HG03066 (cell line): ENCODE results near the gene PRPF6.
"Not testable (repeated sequence)": the region's sequence is repeated elsewhere in the genome, so short reads cannot be mapped to it uniquely, and the experiment has no call there.

Experiments
- ATAC-seq: cut with Tn5 transposase; IDR thresholded peaks from one replicate; pipeline ENCODE4 v1.9.1; 2021; ENCODE audit warnings: low read depth; ENCODE audit not compliant: unreplicated experiment

The PRPF6 gene

GRCh38 chr20:63959699-63960075 lies 21.2 kb upstream of the PRPF6 start:
- ATAC-seq, result no peak

DNA sequence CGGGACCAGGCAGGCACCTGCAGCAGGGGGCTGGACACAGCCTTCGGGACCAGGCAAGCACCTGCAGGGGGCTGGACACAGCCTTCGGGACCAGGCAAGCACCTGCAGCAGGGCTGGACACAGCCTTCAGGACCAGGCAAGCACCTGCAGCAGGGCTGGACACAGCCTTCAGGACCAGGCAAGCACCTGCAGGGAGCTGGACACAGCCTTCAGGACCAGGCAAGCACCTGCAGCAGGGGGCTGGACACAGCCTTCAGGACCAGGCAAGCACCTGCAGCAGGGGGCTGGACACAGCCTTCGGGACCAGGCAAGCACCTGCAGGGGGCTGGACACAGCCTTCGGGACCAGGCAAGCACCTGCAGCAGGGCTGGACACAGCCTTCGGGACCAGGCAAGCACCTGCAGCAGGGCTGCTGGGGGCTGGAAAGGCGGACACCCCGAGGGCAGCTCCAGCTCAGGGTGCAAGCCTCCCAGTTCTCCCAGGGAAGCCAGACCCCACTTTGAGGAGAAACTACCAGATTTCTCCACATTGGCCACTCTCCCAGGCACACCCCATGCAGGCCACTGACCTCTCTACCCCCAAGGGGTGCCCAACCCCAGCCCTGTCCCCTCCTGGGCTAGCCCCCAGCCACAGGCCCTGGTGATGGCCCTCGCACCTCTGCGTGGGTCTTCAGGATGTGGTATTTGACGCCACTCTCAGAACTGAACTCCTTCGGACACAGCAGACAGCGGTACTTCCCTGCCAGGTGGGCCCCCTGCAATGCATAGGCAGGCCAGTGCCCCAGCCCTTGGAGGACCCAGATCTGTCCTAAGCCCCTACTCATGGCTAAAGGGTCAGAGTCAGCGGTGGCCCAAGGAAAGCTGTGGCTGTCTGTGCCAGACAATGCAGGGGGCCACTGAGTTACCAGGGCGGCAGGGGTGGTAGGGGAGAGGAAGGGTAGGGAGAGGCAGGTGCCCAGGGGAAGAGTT lies 20.0 kb upstream of the PRPF6 start:
- ATAC-seq, result not testable (repeated sequence)

- ATAC-seq, result no peak
Measured at GRCh38 chr20:63961664-63962425, 19.1 kb upstream of the PRPF6 start.

GRCh38 chr20:63962426-63963347 lies 18.2 kb upstream of the PRPF6 start:
- no peak for ATAC-seq

GRCh38 chr20:63963348-63963741 lies 17.6 kb upstream of the PRPF6 start:
- no peak for ATAC-seq

- no peak for ATAC-seq
Measured at GRCh38 chr20:63963784-63964301, 17.1 kb upstream of the PRPF6 start.

GRCh38 chr20:63964412-63964811 lies 16.5 kb upstream of the PRPF6 start:
- ATAC-seq, result no peak

GRCh38 chr20:63966172-63966943 lies 14.6 kb upstream of the PRPF6 start:
- ATAC-seq, result no peak

DNA sequence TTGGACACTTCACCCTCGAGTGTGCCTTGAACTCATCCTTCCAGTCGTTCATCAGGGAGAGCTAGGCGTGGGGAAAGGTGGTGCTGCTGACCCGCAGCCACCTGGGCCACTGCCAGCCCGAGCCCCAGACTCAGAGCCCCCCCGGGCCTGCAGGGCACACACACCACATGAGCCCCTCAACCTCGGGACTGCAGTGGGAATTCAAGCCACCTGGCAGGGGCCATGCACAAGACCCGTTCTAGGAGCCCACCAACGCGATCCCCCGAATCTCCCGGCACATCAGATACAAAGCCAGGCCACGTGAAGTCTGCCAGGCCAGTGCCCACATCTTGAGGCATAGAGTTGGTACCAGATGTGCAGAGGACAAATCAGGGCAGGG lies 14.0 kb upstream of the PRPF6 start:
- ATAC-seq, result no peak

GRCh38 chr20:63967330-63968135 lies 13.4 kb upstream of the PRPF6 start:
- no peak for ATAC-seq

DNA sequence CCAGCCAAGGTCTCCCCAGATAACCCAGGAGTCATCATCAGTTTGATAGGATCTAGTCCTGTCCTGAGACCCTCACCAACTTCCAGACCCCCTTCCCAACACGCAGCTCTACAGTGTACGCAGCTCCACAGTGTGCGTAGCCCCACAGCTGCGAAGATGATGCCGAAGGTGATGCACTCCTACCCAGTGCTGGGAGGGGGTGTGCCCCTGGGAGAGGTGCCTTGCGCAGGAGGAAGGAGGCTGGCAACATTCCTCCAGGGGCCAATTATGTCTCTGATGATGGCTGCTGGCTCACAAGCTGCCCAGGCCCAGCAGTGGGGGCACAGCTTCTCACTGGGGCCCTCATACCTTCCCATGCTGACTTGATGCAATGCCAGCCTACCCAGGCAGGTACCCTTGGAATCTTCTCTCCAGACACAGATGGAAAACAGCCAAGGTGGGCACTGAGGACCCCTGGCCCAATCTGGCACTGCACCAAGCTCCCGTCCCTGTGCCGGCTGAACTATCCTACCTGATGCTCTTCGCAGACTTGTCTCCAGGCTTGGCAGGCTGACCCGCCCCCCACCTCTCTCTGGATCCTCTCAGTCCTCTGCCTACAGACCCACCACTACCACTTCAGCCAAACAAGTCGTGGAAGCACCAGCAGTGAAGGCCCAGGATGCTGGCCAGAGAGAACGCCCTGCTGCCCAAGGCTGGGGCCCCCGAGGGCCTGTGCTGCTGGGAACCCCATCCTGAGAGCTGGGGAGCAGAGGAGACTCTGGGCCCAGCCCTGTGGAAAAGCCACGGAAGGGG lies 12.6 kb upstream of the PRPF6 start:
- no peak for ATAC-seq

DNA sequence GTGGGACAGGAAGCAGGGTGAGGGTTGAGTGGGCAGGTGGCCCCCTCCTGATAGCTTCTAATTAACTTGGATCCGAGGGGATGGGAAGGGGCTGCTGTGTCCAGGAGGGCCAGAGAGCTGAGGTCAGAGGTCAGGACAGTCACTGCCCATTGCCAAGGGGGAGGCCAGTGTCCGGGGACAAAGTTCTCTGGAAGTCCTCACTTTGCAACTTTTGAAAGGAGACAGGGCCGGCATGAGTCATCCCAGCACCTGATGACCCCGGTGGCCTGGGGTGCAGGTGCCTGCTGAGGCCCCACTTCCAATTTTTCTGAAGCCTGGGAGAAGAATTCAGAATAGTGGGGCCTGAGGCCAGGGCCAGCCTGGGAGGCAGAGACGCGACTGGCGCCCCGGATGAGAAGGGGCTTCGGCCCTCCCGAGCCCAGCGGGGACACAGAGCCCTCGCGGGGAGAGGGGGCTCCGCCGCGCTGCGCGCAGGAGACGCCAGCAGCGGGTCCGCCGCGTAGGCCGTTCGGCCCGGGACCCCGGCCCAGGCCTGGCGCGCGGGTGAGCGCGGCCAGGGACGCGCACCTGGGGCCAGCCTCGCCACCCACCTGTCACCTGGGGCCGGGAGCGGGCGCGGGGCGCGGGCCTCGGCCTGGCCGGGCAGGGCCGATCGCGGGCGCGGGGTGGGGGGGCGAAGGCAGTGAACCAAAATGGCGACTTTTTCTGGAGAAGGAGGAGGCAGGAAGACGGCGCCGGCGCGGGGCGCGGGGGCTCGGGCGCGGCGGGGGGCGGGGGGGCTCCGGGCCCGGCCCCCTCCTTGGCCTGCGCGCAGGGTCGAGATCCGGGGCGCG lies 11.8 kb upstream of the PRPF6 start:
- ATAC-seq, result no peak

- no peak for ATAC-seq
Measured at GRCh38 chr20:63969838-63970713, 10.9 kb upstream of the PRPF6 start, which contains the start of gene ZNF512B. TSS of gene ZNF512B (minus strand) at chr20:63969930. CDS start at chr20:63967950, 1,980 bp downstream.

GRCh38 chr20:63970714-63971431 lies 10.1 kb upstream of the PRPF6 start:
- no peak for ATAC-seq

- ATAC-seq, result not testable (repeated sequence)
Measured at GRCh38 chr20:63971960-63972311, 9.0 kb upstream of the PRPF6 start.
